ENCODE results near the gene CEP85L. TPM values are rescaled to one million over a fixed set of nuclear protein-coding genes. Genes with fewer than 3 reads are reported as not detected.

Gene CEP85L
- total and polyA plus RNA-seq, 4 donors, result 1.1 to 21.3 (median 9.4) TPM

- no peaks in the 10 kb centered on the region for H3K27me3 ChIP-seq (ENCODE audit: control insufficient read depth in 1 of 2, insufficient read depth in 2 of 2, low read length in 1 of 2)
- intact Hi-C loops (cut with DNase I), result loop anchor here in 1 of 2 donors (5.0 kb wide), 1 partner anchor 57 kb away; no protein-coding TSS in a partner anchor
- no peaks in the 10 kb centered on the region for H3K4me1 ChIP-seq (ENCODE audit: control insufficient read depth in 1 of 2, insufficient read depth in 2 of 2, low read length in 2 of 2)
- WGBS, 2 donors, result 11 to 12% methylated on average over 17 of the region's 17 CpGs
- H3K36me3 ChIP-seq (ENCODE audit: control insufficient read depth in 1 of 2, insufficient read depth in 2 of 2, low read length in 1 of 2), result no peaks in the 10 kb centered on the region
- no peaks in the 10 kb centered on the region for H3K9me3 ChIP-seq (ENCODE audit: control insufficient read depth, low read length)
- DNase-seq (no peak), ATAC-seq (ENCODE audit: low FRiP score) (no peak)
- peak overlapping the region in 1 of 2 donors; percentile 92 for H3K27ac ChIP-seq (ENCODE audit: low read depth in 1 of 2, low read length in 2 of 2)
- H3K4me3 ChIP-seq (ENCODE audit: low read length in 2 of 2), result peak overlapping the region; percentile 85 to 88
Observed at GRCh38 chr6:118649918-118650581, 1.3 kb downstream of the CEP85L start.

GRCh38 chr6:118648866-118649554, 2.4 kb downstream of the CEP85L start:
- H3K27ac ChIP-seq (ENCODE audit: low read depth in 1 of 2, low read length in 2 of 2), result no peak overlapping the region
- no peaks in the 10 kb centered on the region for H3K9me3 ChIP-seq (ENCODE audit: control insufficient read depth, low read length)
- H3K27me3 ChIP-seq (ENCODE audit: control insufficient read depth in 1 of 2, insufficient read depth in 2 of 2, low read length in 1 of 2), result no peaks in the 10 kb centered on the region
- intact Hi-C loops (cut with DNase I), result no loop called here
- 64 to 65% methylated on average over 2 of the region's 2 CpGs for WGBS, 2 donors
- no peaks in the 10 kb centered on the region for H3K4me1 ChIP-seq (ENCODE audit: control insufficient read depth in 1 of 2, insufficient read depth in 2 of 2, low read length in 2 of 2)
- ATAC-seq (ENCODE audit: low FRiP score) (no peak), DNase-seq (no peak)
- no peaks in the 10 kb centered on the region for H3K36me3 ChIP-seq (ENCODE audit: control insufficient read depth in 1 of 2, insufficient read depth in 2 of 2, low read length in 1 of 2)
- H3K4me3 ChIP-seq (ENCODE audit: low read length in 2 of 2), result no peak overlapping the region

- intact Hi-C loops (cut with DNase I), result no loop called here
- H3K27ac ChIP-seq (ENCODE audit: low read depth in 1 of 2, low read length in 2 of 2), result no peak overlapping the region
- no peaks in the 10 kb centered on the region for H3K9me3 ChIP-seq (ENCODE audit: control insufficient read depth, low read length)
- no peaks in the 10 kb centered on the region for H3K27me3 ChIP-seq (ENCODE audit: control insufficient read depth in 1 of 2, insufficient read depth in 2 of 2, low read length in 1 of 2)
- H3K4me1 ChIP-seq (ENCODE audit: control insufficient read depth in 1 of 2, insufficient read depth in 2 of 2, low read length in 2 of 2), result no peaks in the 10 kb centered on the region
- DNase-seq (no peak), ATAC-seq (ENCODE audit: low FRiP score) (no peak)
- WGBS, 2 donors, result 96 to 99% methylated on average over 2 of the region's 2 CpGs
- H3K36me3 ChIP-seq (ENCODE audit: control insufficient read depth in 1 of 2, insufficient read depth in 2 of 2, low read length in 1 of 2), result no peaks in the 10 kb centered on the region
- H3K4me3 ChIP-seq (ENCODE audit: low read length in 2 of 2), result no peak overlapping the region
Observed at GRCh38 chr6:118646977-118647376, 4.4 kb downstream of the CEP85L start.

GRCh38 chr6:118645395-118645794, 6.0 kb downstream of the CEP85L start:
- no peaks in the 10 kb centered on the region for H3K27me3 ChIP-seq (ENCODE audit: control insufficient read depth in 1 of 2, insufficient read depth in 2 of 2, low read length in 1 of 2)
- no peaks in the 10 kb centered on the region for H3K4me1 ChIP-seq (ENCODE audit: control insufficient read depth in 1 of 2, insufficient read depth in 2 of 2, low read length in 2 of 2)
- no peak overlapping the region for H3K27ac ChIP-seq (ENCODE audit: low read depth in 1 of 2, low read length in 2 of 2)
- WGBS, 2 donors, result 92 to 96% methylated on average over 2 of the region's 2 CpGs
- intact Hi-C loops (cut with DNase I), result no loop called here
- no peaks in the 10 kb centered on the region for H3K36me3 ChIP-seq (ENCODE audit: control insufficient read depth in 1 of 2, insufficient read depth in 2 of 2, low read length in 1 of 2)
- no peak for DNase-seq
- ATAC-seq (ENCODE audit: low FRiP score), result no peak
- H3K4me3 ChIP-seq (ENCODE audit: low read length in 2 of 2), result no peak overlapping the region
- no peaks in the 10 kb centered on the region for H3K9me3 ChIP-seq (ENCODE audit: control insufficient read depth, low read length)

GRCh38 chr6:118644007-118644406, 7.4 kb downstream of the CEP85L start:
- no peak for DNase-seq
- ATAC-seq (ENCODE audit: low FRiP score), result no peak
- H3K27ac ChIP-seq (ENCODE audit: low read depth in 1 of 2, low read length in 2 of 2), result no peak overlapping the region
- intact Hi-C loops (cut with DNase I), result no loop called here
- H3K4me3 ChIP-seq (ENCODE audit: low read length in 2 of 2), result no peak overlapping the region
- H3K9me3 ChIP-seq (ENCODE audit: control insufficient read depth, low read length), result no peaks in the 10 kb centered on the region
- no peaks in the 10 kb centered on the region for H3K27me3 ChIP-seq (ENCODE audit: control insufficient read depth in 1 of 2, insufficient read depth in 2 of 2, low read length in 1 of 2)
- WGBS, 2 donors, result 96 to 97% methylated on average over 2 of the region's 2 CpGs
- no peaks in the 10 kb centered on the region for H3K36me3 ChIP-seq (ENCODE audit: control insufficient read depth in 1 of 2, insufficient read depth in 2 of 2, low read length in 1 of 2)
- H3K4me1 ChIP-seq (ENCODE audit: control insufficient read depth in 1 of 2, insufficient read depth in 2 of 2, low read length in 2 of 2), result no peaks in the 10 kb centered on the region

- WGBS, 2 donors, result 73 to 79% methylated on average over 1 of the region's 1 CpG
- DNase-seq (no peak), ATAC-seq (ENCODE audit: low FRiP score) (no peak)
- H3K4me1 ChIP-seq (ENCODE audit: control insufficient read depth in 1 of 2, insufficient read depth in 2 of 2, low read length in 2 of 2), result no peaks in the 10 kb centered on the region
- H3K27me3 ChIP-seq (ENCODE audit: control insufficient read depth in 1 of 2, insufficient read depth in 2 of 2, low read length in 1 of 2), result no peaks in the 10 kb centered on the region
- intact Hi-C loops (cut with DNase I), result no loop called here
- no peak overlapping the region for H3K27ac ChIP-seq (ENCODE audit: low read depth in 1 of 2, low read length in 2 of 2)
- H3K9me3 ChIP-seq (ENCODE audit: control insufficient read depth, low read length), result no peaks in the 10 kb centered on the region
- H3K4me3 ChIP-seq (ENCODE audit: low read length in 2 of 2), result no peak overlapping the region
- no peaks in the 10 kb centered on the region for H3K36me3 ChIP-seq (ENCODE audit: control insufficient read depth in 1 of 2, insufficient read depth in 2 of 2, low read length in 1 of 2)
Observed at GRCh38 chr6:118641042-118641441, 10.3 kb downstream of the CEP85L start.

GRCh38 chr6:118639054-118639964, 12.1 kb downstream of the CEP85L start:
- no peak for DNase-seq
- H3K4me1 ChIP-seq (ENCODE audit: control insufficient read depth in 1 of 2, insufficient read depth in 2 of 2, low read length in 2 of 2), result no peaks in the 10 kb centered on the region
- no peak overlapping the region for H3K4me3 ChIP-seq (ENCODE audit: low read length in 2 of 2)

GRCh38 chr6:118638288-118638687, 13.1 kb downstream of the CEP85L start:
- intact Hi-C loops (cut with DNase I), result no loop called here
- H3K9me3 ChIP-seq (ENCODE audit: control insufficient read depth, low read length), result no peaks in the 10 kb centered on the region
- no peak for DNase-seq
- H3K4me3 ChIP-seq (ENCODE audit: low read length in 2 of 2), result no peak overlapping the region
- H3K27ac ChIP-seq (ENCODE audit: low read depth in 1 of 2, low read length in 2 of 2), result no peak overlapping the region
- H3K4me1 ChIP-seq (ENCODE audit: control insufficient read depth in 1 of 2, insufficient read depth in 2 of 2, low read length in 2 of 2), result no peaks in the 10 kb centered on the region
- ATAC-seq (ENCODE audit: low FRiP score), result no peak
- no peaks in the 10 kb centered on the region for H3K36me3 ChIP-seq (ENCODE audit: control insufficient read depth in 1 of 2, insufficient read depth in 2 of 2, low read length in 1 of 2)
- H3K27me3 ChIP-seq (ENCODE audit: control insufficient read depth in 1 of 2, insufficient read depth in 2 of 2, low read length in 1 of 2), result no peaks in the 10 kb centered on the region

More at GRCh38 chr6:118639054-118639964, 12.1 kb downstream of the CEP85L start:
- Histone ChIP-seq H3K9me3 (ENCODE audit: control insufficient read depth, low read length) (no peaks in the 10 kb centered on the region), H3K27me3 (ENCODE audit: control insufficient read depth in 1 of 2, insufficient read depth in 2 of 2, low read length in 1 of 2) (no peaks in the 10 kb centered on the region), H3K36me3 (ENCODE audit: control insufficient read depth in 1 of 2, insufficient read depth in 2 of 2, low read length in 1 of 2) (no peaks in the 10 kb centered on the region), H3K27ac (ENCODE audit: low read depth in 1 of 2, low read length in 2 of 2) (no peak overlapping the region)
- intact Hi-C loops (cut with DNase I), result no loop called here
- 62 to 73% methylated on average over 4 of the region's 4 CpGs for WGBS, 2 donors
- no peak for ATAC-seq (ENCODE audit: low FRiP score)
